Stimulated activated CD4-positive, alpha-beta T cell treated with anti-CD3 and anti-CD28 coated beads, Interleukin-2, amount 100 ng/mL, for 48 hours (primary cell): ENCODE results near the gene TREM1.

Experiments
- DNase-seq, 2 donors: peaks; one replicate each; pipeline ENCODE4 v3.0.0-alpha.2; 2020

The TREM1 gene

GRCh38 chr6:41294214-41294872 lies 7.9 kb upstream of the TREM1 start:
- no peak for DNase-seq

GRCh38 chr6:41291717-41292116 lies 5.2 kb upstream of the TREM1 start:
- no peak for DNase-seq

- no peak for DNase-seq
Measured at GRCh38 chr6:41289815-41290214, 3.3 kb upstream of the TREM1 start.

DNA sequence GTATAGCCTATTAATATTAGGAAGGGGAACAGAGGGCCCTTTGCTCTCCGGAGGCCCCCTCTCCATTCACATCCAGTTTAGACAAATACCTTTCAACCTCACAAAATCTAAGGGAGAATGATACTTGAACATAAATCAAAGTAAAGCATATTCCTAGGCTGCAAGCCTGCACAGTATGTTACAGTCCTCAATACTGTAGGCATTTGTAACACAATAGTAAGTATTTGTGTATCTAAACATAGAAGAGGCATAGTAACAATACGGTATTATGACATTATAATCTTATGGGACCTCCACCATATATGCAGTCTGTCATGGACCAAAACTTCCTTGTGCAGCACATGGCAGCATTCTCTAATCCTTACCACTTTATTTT lies 2.3 kb upstream of the TREM1 start:
- no peak for DNase-seq

- no peak for DNase-seq
Measured at GRCh38 chr6:41288030-41288753, 1.7 kb upstream of the TREM1 start.

DNA sequence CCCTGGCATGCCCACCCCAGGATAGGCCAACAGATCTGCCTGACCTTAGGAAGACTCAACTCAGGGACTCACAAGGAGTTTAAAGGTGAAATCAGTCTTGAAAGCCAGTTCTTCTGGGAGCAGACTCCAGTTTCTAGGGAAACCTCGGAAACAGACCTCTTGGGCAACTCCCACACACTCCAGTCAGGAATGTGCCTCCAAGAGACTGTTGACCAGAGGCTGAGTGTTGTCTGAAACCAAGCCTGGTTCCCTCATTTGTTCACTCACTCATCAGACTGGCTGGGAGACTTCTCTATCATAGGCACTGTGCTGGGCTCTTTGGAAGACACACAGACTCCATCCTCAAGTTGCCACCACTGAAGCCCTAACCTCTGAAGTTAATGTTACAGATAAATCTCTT lies 1.8 kb downstream of the TREM1 start:
- DNase-seq = no peak

DNA sequence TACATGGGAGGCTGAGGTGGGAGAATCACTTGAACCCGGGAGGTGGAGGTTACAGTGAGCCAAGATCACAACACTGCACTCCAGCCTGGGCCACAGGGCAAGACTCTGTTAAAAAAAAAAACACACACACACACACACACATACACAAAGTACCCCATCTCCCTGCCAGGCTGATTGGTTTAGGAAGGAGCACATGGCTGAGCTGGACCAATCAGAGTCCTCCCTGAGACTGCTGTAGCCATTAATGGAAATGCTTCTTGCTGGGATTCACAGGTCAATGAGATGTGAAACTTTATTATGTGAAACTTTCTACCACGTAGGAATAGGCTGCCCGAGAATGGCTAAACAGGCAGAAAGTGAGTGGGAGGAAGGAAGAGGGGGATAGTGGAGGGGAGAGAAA lies 2.9 kb downstream of the TREM1 start:
- DNase-seq = no peak

- no peak for DNase-seq
Measured at GRCh38 chr6:41280381-41281057, 6.0 kb downstream of the TREM1 start.

GRCh38 chr6:41278699-41279405 lies 7.6 kb downstream of the TREM1 start:
- DNase-seq = peak; percentile 48 to 56

GRCh38 chr6:41277605-41278004 lies 8.9 kb downstream of the TREM1 start:
- DNase-seq = no peak

GRCh38 chr6:41275489-41275888 lies 11.0 kb downstream of the TREM1 start:
- no peak for DNase-seq

GRCh38 chr6:41274256-41274655 lies 12.2 kb downstream of the TREM1 start:
- no peak for DNase-seq

GRCh38 chr6:41273714-41274113 lies 12.8 kb downstream of the TREM1 start:
- DNase-seq = no peak

GRCh38 chr6:41272591-41273240 lies 13.8 kb downstream of the TREM1 start:
- DNase-seq = no peak

GRCh38 chr6:41271901-41272395 lies 14.5 kb downstream of the TREM1 start:
- DNase-seq = no peak

DNA sequence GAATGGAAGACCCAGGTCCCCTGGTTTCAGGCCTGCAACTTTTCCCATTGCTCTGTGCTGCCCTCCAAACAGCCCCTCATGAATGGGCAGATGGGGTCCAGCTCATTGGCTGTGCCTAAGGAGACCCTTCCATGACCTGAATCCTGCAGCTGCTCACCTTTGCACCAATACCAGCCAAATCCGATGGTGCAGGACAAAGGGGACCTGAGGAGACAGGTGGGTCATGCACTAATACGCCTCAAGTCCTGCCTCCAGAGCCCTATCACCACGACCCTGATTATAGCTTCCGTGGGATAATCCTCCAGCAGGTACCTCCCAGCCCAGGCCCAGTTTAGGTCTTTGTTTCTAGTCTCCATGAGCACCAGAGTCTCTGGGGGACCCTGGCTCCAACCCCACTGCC lies 16.8 kb downstream of the TREM1 start:
- DNase-seq = no peak

DNA sequence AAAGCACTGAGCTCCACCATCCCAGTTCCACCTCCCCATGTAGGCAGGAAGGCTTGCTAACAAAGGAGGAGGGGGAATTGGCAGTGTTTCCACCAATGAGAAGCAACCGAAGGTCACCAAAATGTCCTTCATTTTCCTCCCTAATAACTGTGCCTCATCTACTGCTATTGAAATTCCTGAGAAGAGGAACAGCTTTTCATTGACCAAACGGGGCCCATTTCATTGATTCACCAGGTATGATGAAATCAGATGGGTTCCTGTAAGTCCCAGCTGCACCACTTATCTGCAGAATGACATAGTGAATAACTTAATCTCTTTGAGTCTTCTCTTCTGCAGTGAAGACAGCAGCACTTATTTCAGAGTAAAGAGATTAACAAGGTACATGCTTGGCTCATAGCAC lies 17.3 kb downstream of the TREM1 start:
- no peak for DNase-seq

DNA sequence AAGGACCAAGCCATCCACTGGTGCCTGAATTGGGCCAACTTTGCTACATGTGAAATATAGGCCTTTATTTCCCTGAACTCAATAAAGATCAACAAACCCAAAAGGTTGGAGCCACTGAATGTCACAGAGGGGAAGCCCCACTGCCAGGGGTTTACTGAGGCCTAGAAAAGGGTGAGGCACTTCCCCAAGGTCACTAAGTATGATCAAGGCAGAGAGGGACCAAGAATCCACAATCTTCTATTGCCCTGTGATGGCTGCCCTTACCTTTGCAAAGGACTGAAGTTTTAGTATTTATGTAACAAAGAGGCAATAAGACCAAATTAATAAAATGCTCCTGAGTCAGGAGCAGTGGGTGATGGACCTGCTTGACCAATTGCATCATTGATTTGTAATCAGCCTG lies 18.0 kb downstream of the TREM1 start:
- no peak for DNase-seq

DNA sequence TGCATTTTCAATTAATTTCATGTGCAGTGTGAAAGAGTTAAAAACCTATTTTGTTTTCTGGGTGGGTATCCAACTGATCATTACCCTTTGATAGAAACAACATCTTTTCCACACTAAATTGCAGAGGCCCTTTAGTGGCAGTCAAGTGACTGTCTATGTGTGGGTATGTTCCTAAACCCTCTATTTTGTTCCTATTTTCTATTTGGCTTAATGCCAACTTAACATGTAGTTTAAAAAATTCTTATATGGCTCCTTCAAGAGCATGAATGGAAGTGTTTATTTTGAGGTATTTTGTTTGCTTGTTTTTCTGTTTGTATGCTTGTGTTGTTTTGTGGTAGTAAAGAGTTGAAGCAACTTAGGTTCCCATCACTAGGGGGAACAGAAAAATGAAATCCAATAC lies 19.9 kb downstream of the TREM1 start:
- no peak for DNase-seq

DNA sequence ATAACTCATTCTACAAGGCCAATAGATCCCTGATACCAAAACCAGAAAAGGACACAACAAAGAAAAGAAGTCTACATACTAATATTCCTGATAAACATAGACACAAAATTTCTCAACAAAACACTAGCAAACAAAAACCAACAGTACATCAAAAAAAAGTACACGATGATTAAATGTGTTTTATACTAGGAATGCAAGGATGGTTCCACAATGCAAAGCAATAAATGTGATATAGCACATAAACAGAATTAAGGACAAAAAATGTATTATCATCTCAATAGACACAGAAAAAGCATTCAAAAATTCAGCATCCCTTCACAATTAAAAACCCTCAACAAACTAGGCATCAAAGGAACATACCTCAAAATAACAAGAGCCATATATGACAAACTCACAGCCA lies 23.2 kb downstream of the TREM1 start:
- no peak for DNase-seq

DNA sequence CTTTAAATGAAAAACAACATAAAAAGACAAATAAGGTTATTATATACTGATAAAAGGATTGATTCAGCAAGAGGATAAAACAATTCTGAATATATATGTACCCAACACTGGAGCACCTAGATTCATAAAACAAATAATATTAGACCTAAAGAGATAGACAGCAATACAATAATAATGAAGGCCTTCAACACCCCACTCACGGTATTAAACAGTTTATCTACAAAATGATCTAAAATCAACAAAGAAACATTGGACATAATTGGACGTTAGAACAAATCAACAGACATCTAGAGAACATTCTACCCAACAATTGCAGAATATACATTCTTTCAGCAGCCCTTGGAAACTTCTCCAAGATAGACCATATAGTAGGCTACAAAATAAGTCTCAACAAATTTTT lies 24.1 kb downstream of the TREM1 start:
- DNase-seq = no peak

DNA sequence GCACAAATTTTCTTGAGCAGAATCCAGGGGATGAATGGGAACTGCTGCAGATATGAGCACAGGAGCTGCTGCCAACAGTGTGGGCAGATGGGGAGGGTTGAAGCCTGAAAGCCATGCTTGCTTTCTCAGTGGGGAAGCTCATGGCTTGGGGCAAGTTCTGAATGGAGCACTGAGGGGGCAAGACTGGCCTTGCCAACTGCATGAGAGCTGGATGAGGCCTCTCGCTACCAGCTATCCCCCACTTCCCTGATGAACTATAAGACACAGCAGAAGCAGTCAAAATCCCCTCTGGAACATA lies 28.3 kb downstream of the TREM1 start:
- no peak for DNase-seq
